Measurements from ENCODE around the gene HPSE2.

Gene HPSE2

DNA sequence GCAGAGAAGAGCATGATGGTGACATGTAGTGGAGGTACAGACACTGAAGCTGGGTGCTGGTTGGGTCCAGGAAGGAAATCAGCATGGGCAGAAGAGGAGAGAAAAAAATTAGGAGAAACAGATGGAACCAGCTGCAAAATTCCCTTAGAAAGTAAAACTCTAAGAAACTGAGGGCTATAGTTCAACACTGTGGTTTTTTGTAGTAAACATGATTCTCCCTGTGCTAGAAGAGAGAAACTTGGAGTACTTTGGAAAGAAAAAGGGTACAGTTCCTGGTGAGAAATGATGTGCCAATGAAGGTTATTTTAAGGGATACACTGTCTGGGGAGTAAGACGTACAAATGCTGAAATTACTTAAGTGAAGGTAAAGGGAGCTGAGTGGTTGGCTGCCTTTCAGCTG is 607.4 kb downstream of the HPSE2 start:
- FAIRE-seq = no peak

DNA sequence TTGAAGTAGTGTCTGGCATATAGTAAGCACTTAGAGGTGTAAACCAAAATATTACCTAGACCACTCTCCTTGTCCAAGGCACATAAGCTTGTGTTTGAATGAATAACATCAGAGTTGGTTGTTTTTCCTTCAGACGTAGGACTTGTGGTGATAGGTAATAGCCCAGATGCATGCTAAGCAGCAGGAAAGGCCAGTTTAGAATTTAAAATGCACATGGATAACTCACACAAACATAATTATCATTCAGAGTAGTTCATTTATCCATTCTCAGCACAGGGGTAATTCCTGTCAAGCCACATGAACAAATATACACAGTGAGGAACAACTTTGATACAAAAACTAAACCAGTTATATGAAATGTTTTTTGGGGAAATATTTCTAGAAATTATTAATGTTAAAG is 607.9 kb downstream of the HPSE2 start:
- no peak for FAIRE-seq
- no peak for DNase-seq (ENCODE audit: low spot score)

More for the DNA sequence above, 607.4 kb downstream of the HPSE2 start:
- DNase-seq (ENCODE audit: low spot score) = no peak

DNA sequence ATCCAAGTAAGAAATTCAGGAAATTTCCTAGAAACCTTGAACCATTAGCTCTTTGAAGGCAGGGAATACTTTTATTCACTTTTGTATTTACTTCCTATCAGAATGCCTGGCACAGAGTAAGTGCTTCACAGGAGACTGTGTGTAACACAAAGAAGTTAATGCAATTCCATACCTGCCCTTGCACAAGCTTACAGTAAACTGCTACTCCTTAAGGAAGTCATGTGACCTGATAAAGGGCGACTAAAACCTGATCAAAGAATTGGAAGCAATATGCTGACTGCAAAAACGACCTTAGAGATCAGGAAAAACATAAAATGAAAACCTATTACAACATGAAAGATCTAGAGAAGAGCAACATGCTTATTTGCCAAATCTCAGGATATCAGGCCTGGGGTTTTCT is 610.7 kb downstream of the HPSE2 start:
- FAIRE-seq (no peak), DNase-seq (ENCODE audit: low spot score) (no peak)

DNA sequence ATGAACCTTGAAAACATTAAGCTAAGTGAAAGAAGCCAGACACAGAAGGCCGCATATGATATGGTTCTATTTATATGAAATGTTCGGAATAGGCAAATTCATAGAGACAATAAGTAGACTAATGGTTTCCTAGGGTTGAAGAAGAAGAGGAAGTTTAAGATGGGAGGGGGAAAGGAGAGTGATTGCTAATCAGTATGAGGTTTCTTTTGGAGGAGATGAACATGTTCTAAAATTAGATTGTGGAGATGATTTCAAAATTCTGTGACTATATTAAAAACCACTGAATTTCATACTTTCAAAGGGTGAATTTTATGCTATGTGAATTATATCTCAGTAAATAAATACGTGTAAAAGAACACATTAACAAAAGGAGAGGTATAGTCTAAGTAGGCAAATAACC is 612.5 kb downstream of the HPSE2 start:
- FAIRE-seq (no peak), DNase-seq (ENCODE audit: low spot score) (no peak)

DNA sequence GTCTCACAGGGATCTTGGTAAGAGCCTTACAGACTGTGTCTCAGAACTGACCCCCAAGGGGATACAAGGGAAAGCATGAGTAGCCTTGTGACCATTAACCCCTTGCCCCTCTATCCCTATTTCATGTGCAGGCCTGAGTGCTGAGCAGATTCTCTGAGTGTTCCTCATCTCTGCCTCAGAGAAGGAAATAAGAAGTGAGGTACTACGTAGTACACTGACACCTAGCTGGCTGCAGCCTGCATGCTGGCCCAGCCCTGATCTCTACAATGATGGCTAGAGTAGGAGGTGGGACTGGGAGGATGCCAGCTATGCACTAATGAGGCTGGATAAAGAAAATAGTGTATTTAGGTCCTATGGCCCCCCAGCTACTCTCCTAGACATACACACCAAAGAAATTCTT is 614.0 kb downstream of the HPSE2 start:
- no peak for DNase-seq (ENCODE audit: low spot score)
- no peak for FAIRE-seq

DNA sequence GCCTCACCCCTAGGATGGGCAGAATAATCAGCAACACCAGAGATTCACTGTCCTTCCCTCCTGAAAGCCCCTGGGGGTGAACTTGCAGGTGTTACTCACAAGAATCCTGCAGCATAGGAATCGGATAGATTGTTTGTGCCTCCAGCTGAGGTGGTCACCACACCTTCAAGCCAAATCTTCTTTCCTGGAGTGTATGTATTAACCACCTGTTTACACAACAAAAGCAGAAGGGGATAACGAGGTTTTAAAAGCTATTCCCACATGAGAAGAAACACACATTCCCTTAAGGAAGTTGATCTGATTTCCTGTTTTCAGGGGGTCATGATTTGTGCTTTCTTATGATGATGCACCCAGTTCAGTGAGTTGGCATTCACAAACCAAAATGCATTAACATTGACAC is 615.1 kb downstream of the HPSE2 start:
- FAIRE-seq (no peak), DNase-seq (ENCODE audit: low spot score) (no peak)

DNA sequence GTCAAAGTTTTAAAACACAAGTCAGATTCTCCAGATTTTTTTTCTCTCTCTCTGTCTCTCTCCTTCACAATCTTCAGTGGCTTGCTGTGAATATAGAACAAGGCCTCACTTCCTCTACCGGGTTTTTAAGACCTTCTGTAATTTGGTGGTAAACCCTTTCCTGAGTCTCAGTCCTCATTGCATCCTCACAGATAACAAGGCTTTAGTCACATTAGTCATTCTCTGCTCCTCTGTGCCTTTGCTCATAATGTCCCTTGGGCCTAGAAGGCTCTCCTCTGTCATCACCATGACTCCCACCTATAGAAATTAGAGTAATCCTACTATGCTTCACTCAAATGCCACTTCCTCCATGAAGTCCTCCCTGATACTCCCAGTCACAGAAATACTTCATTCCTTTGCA is 616.2 kb downstream of the HPSE2 start:
- FAIRE-seq = no peak
- no peak for DNase-seq (ENCODE audit: low spot score)

DNA sequence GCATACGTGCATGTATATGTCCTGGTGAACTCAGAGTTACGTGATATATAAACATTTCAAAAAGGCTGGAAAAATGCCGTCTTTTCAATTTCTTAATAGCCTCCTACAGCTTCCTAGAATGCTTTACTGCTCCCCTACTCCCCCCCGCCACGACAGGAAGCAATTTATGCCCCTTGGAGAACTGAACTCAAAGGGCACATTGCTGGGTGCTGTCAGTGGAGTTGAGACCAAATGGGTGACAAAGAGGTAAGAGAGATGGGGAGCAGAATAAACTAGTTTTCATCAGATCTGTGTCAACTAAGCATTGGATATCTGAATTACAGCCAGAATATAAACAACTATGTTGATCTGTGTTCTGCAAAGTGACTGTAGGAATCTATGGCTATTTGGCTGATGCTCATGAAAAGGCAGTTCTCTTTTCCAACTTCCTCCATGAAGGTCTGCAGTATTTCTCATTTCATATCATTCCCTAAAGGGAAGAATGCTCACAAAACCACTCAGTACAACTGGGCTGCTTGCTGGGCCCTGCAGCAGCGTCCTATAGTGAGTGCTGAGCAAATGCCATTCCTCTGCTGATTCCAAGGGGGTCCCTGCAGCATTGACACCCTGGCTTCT is 617.6 kb downstream of the HPSE2 start:
- DNase-seq (ENCODE audit: low spot score) (no peak), FAIRE-seq (no peak)

DNA sequence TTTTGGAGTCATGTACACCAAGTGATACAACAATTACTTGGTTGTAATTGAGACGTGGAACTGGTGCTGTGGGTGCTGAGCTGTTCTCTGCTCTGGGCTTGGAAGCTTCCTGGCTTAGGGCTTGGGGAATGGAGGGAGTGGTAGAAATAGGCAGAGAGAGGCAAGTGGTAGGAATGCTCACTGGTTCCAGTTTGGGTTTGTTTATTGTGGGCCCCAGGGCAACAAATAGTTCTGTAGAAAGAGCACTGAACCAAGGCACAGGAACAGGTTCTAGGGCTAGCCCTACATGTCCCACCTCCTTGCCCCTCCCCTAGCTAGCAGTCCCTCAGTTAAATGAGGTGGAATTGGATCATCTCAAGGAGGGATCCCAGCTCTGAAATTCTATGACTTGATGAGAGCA is 622.2 kb downstream of the HPSE2 start:
- DNase-seq (ENCODE audit: low spot score) (no peak), FAIRE-seq (no peak)

DNA sequence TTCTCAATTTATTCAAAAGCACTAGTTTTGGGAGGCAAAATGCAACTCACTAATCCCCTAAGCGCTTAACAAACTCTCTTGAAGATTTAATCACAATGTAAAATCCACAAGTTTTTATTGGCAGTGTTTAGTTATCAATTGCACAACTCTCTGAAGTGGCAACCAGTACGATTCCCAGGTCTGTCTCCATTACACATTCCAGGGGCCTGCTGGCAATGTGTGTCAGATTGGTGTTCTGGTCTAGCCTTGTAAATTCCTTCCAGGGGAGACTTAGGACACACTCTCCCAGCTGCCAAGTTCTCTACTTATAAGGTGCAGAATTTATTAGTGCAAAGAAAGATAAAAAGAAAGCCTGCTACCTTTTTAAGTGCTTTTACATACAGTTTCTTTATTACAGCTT is 624.2 kb downstream of the HPSE2 start:
- DNase-seq (ENCODE audit: low spot score) (no peak), FAIRE-seq (no peak)

DNA sequence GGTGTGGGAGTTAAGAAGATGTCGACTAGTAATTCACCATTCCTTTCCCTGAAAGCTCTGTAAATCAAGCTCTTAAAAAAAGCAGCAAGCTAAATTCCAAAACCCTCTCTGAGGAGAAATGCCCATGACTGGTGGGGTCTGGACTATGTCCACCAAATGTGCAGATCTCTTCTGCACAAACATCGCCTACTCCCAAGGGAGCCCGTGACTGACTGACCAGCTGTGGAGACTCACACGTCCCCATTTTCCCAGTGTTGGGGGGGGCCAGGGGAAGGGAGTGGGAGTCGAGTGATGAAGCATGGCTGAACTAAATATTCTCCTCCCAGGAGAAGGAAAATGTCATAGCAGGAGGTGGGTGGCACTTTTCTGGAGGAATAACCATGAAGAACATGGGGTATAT is 624.8 kb downstream of the HPSE2 start:
- FAIRE-seq (no peak), DNase-seq (ENCODE audit: low spot score) (no peak)

DNA sequence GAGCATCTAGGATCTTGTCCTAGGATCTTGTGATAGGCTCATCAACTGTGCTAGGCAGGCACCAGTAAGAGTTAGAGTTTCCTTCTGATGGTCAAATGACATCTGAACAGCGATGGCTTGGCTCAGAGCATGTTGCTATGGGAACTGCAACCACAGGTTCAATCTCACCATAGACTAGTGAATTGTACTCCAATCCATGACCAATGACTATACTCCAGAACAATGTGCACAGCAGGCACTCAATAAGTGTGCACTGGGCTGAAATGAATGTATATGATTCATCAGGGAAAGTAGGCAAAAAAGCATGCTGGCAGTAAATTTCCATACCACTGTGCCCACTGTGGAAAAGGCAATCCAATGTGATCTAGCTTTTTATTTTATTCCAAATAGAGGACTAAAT is 625.4 kb downstream of the HPSE2 start:
- no peak for DNase-seq (ENCODE audit: low spot score)
- no peak for FAIRE-seq

DNA sequence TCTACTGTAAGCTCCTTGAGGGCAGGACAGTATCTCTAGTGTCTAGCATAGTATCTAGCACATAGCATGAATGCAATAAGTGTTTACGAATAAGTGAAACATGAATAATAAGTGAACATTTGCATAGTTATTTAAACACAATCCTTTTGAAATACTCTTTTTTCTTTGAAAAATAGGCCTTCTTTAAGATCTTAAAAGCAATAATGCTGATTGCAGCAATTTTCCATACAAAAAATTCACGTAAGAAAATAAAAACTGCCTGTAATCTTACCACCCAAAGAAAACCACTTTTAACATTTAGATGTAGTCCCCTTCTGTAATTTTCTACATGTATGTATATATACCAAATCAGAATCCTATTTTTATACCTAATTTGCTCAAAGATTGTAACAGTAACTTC is 626.4 kb downstream of the HPSE2 start:
- no peak for DNase-seq (ENCODE audit: low spot score)
- no peak for FAIRE-seq

DNA sequence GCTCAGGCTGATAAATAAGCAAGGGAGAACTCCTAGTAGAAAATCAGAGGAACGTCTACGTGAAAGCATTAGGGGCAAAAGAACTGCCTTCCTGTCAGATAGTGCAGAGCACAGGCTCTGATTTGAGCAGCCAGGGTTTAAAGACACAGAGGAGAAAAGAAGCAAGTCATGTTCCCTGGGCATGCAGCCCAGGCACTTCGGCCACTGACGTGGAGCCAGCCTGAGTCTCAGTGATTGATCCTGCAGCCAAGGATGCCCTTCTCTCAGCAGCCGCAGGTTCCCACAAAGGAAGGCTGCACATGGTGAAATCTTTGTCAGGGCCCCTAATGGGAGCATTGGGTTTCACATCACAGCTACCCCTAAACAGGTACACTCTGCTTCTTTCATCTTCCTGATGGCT is 627.2 kb downstream of the HPSE2 start:
- DNase-seq (ENCODE audit: low spot score) (no peak), FAIRE-seq (no peak)

DNA sequence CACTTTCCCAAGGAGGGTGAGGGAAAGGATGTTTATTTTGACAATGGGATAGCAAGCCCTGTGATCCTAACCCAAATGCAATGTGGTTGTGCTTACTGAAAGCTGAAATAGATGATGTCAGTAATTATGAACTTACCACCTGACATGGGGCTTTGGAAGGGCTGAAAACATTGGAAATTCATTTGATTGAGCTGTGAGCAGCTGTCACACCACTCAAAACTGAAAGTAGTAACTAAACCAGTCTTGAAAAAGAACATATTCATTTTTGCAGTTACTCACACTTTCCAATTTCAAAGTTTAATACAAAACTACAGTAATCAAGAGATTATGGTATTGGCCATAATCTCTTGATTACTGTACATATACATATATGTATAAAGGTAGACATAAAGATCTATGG is 633.4 kb downstream of the HPSE2 start:
- FAIRE-seq (no peak), DNase-seq (ENCODE audit: low spot score) (no peak)

DNA sequence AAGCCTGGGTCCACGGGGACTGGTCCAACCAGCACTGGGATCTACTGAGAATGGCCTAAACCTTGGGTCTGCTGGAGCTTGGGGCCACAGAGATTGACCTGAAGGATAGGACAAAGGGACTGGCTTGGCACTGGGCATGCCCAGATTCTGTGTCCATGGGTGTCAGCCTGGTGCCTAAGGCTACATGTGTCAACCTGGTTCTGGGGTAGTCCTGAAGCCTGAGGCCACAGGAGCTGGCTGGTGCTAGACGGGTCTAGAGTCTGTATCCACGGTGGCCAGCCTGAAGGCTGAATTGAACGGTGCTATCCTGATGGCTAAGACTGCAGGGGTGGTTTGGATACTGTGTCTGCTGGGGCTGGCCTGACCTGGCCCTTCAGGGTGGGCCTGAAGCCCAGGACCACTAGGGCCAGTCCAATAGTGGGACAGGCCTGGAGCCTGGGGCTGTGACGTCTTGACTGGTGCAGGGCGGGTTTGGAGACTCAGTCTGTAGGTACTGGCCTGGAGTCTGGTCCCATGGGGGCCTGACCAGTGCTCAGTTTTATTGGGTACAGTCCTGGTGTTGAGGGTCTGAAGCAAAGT is 636.5 kb downstream of the HPSE2 start:
- no peak for DNase-seq (ENCODE audit: low spot score)
- FAIRE-seq = no peak

DNA sequence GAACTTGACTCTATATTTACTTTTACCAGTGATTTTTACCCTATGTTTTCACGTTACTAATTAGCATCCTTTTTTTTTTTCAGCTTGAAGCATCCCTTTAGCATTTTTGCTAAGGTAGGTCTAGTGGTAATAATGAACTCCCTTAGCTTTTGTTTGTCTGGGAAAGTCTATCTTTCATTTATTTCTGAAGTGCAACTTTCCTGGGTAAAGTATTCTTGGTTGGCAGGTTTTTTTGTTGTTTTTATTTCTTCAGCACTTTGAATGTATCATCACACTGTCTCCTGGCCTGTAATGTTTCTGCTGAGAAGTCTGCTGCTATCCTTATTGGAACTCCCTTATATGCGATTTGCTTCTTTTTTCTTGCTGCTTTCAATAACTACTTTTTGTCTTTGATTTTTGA is 639.2 kb downstream of the HPSE2 start:
- FAIRE-seq = no peak
- no peak for DNase-seq (ENCODE audit: low spot score)

DNA sequence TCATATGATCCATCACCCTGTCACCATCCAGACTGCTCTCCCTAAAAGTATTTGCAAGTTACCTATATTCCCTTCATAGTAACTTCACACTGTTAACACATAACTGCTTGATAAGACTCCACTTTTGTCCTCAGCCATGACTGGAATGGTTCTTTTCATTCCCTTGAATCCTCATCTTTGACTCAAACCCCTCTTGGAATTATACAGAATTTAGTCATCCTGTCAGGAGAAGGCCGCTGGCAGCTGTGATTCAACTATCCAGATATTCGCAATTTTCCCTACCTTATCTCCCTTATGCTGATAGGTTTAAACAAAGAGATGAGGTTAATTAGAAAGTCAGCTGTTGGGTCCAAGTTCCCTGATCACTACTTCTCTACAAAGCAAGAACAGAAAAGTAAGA is 646.0 kb downstream of the HPSE2 start:
- DNase-seq (ENCODE audit: low spot score) (no peak), FAIRE-seq (peak; percentile 72)

DNA sequence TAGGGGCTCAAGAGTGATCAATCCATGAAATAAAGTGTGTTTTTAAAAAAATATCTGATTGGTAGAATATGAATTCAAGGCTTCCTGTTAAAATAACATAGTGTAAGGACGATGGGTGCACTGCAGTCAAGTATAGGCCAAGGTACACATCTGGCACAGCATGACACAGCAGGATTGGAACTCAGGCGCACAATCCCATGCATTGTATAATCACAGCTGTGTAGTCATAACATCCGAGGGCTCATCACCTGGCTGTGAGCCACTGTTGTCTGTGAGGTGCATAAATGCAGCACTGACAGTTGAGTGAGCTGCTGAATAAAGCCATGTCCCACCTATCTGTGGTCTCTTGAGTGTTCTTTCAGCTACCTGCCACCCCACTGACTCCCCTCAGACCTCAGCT is 646.6 kb downstream of the HPSE2 start:
- DNase-seq (ENCODE audit: low spot score) = peak; percentile 23
- peak; percentile 52 for FAIRE-seq

DNA sequence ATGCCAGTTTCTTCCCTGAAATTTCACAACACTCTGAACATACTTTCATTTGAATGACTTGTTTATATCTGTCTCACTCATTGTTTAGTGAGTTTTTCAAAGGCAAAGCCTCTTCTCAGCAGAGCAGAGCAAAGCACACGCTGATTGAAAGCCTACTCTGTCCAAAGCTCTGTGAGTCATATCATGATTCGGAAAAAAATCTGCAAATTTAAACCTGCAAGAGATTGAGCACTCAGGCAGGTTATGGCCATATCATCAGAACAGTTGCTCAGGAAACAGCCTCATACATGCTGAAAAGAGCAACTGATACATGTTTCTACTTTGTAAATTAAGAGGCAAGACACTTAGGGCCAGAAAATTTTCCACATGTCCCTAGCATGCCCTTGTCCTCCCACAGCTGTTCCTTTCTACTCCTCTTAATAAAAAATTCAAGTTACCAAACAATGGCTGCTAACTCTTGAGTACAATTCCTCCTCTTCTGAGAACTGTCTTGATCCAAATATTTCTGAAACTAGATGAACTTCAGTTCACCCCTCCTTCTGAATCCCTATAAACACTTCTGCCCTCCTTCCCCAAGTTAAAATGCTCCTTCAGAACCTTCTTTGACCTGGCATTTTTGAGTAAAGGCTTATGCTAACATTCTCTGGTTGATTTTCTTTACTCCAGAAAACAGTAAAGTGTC is 648.4 kb downstream of the HPSE2 start:
- FAIRE-seq (no peak), DNase-seq (ENCODE audit: low spot score) (peak; percentile 25)

DNA sequence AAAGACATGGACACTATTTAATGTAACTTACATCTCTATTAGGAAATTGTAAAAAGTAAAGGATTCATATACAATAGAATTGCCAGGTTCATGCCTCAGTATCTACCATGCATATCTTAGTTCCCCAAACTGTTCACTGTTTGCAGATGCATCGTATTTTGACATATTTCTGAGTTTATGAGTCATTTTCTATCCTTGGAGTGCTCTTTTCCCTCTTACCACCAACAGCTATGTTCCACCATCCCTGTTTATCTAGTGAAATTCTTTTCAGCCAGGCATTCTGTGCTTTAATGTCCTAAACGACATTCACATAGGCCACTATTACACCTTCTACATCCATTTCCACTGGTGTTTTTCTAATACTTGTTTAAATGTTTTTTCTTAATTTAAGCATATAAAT is 649.6 kb downstream of the HPSE2 start:
- FAIRE-seq (no peak), DNase-seq (ENCODE audit: low spot score) (no peak)

DNA sequence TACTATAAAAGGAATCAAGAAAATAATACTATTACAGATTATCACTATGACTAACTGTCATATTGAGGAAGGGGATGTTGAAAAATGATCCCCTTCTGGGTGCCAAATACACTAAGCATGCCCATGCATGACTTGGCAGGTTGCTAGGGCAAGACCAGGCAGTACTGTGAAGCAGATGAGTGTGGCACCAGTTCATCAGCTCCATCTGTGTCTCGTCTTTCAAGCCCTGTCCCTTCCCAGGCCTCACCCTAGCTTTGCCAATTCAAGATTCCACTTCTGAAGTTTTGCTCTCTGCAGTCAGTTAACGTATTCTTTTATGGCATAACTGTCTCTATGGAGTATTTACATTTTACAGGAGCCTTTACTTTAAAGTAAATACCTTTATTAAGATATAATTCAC is 653.3 kb downstream of the HPSE2 start:
- DNase-seq (ENCODE audit: low spot score) (no peak), FAIRE-seq (no peak)

DNA sequence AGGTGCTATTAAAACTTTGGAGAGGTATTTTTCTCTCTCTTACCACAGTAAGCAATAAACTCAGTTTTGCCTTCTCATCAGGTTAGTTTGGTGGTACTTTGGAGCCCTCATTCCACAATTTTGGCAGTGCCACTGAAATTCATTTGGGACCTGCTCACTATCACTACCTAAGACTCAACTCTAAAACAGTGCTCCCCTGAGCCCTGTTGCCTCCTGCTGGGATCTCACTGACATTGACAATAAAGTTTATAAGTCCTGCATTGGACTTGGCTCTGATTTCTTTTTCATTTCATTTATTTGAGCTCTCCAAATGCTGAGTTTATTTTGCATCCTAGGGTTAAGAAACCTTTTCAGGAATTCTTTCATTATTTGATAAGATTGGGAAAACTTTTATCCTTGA is 658.1 kb downstream of the HPSE2 start:
- DNase-seq (ENCODE audit: low spot score) (no peak), FAIRE-seq (no peak)

Data from urothelium cell line (cell line).